ENCODE measurements around the gene CGREF1.

DNA sequence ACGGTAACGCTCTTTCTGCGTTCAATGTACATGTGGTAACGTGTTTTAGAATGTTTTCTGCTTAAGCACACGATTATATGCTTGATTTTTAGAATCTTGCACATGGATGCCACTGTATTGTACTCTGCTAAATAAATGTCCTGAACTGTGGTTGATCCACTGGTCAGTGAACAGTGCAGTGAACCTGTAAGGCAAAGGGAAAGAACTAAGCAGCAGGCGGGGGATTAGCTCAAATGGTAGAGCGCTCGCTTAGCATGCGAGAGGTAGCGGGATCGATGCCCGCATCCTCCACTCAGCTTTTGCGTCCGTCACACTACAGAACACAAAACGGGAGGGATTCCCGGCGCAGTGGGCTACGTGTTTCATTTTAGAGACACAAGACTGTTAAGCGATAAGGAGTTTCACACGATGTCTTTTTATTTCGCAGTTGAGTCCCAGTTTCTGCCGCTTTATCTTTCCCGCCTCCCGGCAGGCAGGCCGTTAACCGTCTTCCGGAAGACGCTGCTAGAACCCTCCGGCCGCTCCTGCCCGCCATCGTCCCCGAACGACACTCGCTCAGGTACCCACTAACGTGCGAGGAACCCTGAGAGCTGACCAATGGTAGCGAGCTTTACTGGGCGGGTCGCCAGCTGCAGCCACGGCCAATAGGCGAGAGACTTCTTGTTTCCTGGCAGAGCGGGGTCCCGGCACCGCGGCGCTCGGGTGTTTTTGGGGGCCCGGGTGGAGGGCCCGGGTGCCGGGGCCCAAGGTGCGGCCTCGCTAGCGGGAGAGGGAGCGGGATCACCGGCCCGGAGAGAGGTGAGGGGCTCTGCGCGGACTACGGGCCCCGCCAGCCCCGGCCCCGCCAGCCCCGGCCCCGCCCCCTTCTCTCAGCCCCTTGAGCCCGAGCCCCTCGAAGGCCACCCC lies 67.7 kb downstream of the CGREF1 start, which contains the start of gene AGBL5:
- TF ChIP-seq, protein P1, sequence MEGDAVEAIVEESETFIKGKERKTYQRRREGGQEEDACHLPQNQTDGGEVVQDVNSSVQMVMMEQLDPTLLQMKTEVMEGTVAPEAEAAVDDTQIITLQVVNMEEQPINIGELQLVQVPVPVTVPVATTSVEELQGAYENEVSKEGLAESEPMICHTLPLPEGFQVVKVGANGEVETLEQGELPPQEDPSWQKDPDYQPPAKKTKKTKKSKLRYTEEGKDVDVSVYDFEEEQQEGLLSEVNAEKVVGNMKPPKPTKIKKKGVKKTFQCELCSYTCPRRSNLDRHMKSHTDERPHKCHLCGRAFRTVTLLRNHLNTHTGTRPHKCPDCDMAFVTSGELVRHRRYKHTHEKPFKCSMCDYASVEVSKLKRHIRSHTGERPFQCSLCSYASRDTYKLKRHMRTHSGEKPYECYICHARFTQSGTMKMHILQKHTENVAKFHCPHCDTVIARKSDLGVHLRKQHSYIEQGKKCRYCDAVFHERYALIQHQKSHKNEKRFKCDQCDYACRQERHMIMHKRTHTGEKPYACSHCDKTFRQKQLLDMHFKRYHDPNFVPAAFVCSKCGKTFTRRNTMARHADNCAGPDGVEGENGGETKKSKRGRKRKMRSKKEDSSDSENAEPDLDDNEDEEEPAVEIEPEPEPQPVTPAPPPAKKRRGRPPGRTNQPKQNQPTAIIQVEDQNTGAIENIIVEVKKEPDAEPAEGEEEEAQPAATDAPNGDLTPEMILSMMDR (conservative IDR thresholded peaks at IDR 0.05; ENCODE audit: low read depth, low read length), result no peak
- TF ChIP-seq EZH2 (IDR thresholded peaks at IDR 0.05; ENCODE audit: low read length, unreplicated experiment), result no peak
- no peak for TF ChIP-seq EZH2phosphoT487 (IDR thresholded peaks at IDR 0.05; ENCODE audit: borderline replicate concordance, low read length)

Measured in PC-3 (cell line).